ENCODE results near the gene STK32B.

The STK32B gene

DNA sequence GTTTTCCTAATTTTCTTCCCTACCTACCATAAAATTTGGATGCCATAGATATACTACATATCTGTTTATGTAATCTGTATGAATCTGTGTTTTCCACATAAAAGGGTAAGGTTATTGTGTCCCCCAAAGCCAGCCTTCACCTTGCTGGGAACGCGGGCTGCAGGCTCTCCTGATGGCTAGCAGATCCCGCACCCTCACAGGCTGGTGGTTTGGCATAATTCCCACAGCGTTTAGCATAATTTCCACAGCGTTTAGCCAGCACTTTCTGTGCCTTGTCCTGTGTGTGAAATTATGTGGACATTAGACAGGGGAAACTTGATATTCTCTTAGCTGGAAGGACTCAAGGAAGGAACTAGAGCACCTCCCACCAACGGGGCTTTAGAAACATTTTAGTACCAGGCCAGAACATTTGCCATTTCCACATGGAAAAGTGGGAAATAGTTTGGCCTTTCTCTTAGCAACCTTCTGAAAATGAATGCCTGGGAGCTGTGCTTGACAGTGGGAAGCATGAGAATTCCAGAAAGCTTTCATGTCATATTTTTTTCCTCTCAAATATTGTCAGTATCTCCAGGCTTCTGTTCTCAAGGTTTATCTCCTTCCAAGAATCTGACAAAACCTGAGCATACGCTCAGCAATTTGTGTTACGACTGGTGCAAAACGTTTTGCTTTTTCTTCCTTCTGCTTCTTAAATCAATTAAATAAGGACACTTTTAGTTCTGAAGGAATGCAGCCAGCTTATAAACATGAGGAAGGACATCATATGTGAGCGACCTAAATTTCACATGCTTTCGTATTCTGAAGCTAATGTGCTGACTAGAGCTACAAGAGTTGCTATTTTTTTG lies 67.9 kb downstream of the STK32B start:
- Histone ChIP-seq H3K9me3 (no peaks in the 10 kb centered on the region), H3K4me3 (ENCODE audit: low read depth in 1 of 2, low read length in 1 of 2) (no peak overlapping the region), H3K27ac (no peak overlapping the region), H3K27me3 (no peaks in the 10 kb centered on the region), H3K4me1 (ENCODE audit: control insufficient read depth in 1 of 2, insufficient read depth in 1 of 2, low read depth in 1 of 2, low read length in 1 of 2) (no peaks in the 10 kb centered on the region), H3K36me3 (no peaks in the 10 kb centered on the region)
- TF ChIP-seq CTCF (IDR thresholded peaks at IDR 0.05), result no peak

- Histone ChIP-seq H3K36me3 (no peaks in the 10 kb centered on the region), H3K4me3 (ENCODE audit: low read depth in 1 of 2, low read length in 1 of 2) (no peak overlapping the region), H3K27ac (no peak overlapping the region), H3K27me3 (no peaks in the 10 kb centered on the region), H3K4me1 (ENCODE audit: control insufficient read depth in 1 of 2, insufficient read depth in 1 of 2, low read depth in 1 of 2, low read length in 1 of 2) (no peaks in the 10 kb centered on the region), H3K9me3 (no peaks in the 10 kb centered on the region)
- no peak for TF ChIP-seq CTCF (IDR thresholded peaks at IDR 0.05)
These were observed 68.8 kb downstream of the STK32B start for GRCh38 chr4:5120067-5120466.

GRCh38 chr4:5120468-5120867 lies 69.2 kb downstream of the STK32B start:
- Histone ChIP-seq H3K9me3 (no peaks in the 10 kb centered on the region), H3K27me3 (no peaks in the 10 kb centered on the region), H3K27ac (no peak overlapping the region), H3K4me1 (ENCODE audit: control insufficient read depth in 1 of 2, insufficient read depth in 1 of 2, low read depth in 1 of 2, low read length in 1 of 2) (no peaks in the 10 kb centered on the region), H3K36me3 (no peaks in the 10 kb centered on the region), H3K4me3 (ENCODE audit: low read depth in 1 of 2, low read length in 1 of 2) (no peak overlapping the region)
- TF ChIP-seq CTCF (IDR thresholded peaks at IDR 0.05), result no peak

DNA sequence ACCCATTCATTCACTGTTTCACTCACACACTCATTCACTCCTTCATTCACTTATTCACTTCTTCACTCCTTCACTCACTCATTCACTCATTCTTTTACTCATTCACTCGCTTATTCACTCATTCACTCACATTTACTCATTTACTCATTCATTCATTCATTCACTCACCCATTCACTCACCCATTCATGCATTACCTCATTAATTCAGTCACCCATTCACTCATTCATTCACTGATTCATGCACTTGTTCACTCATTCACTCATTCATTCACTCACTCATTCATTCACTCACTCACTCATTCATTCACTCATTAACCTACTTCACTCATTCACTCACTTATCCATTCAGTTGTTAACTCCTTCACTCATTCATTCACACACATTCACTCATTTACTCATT lies 70.8 kb downstream of the STK32B start:
- Histone ChIP-seq H3K27me3 (no peaks in the 10 kb centered on the region), H3K4me1 (ENCODE audit: control insufficient read depth in 1 of 2, insufficient read depth in 1 of 2, low read depth in 1 of 2, low read length in 1 of 2) (no peaks in the 10 kb centered on the region), H3K27ac (no peak overlapping the region), H3K36me3 (no peaks in the 10 kb centered on the region), H3K4me3 (ENCODE audit: low read depth in 1 of 2, low read length in 1 of 2) (no peak overlapping the region), H3K9me3 (no peaks in the 10 kb centered on the region)
- no peak for TF ChIP-seq CTCF (IDR thresholded peaks at IDR 0.05)

DNA sequence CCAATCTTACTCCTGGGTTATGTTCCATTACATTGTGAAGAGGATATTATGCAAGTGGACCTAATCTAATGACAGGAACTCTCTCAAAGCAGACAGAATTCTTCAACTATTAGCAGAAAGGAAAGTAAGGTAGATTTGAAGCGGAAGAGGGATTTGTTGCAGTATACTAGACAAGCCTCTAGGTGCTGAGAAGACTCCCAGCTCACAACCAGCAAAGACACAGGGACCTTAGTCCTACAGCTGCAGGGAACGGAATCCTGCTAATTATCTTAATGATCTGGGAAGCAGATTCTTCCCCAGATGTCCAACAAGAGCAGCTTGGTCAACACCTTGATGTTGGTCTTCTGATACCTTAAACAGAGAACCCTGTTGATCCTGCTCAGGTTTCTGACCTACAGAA lies 73.6 kb downstream of the STK32B start:
- no peak for TF ChIP-seq CTCF (IDR thresholded peaks at IDR 0.05)
- H3K4me3 ChIP-seq (ENCODE audit: low read depth in 1 of 2, low read length in 1 of 2), result no peak overlapping the region

More for the DNA sequence above, 73.6 kb downstream of the STK32B start:
- no peaks in the 10 kb centered on the region for H3K27me3 ChIP-seq
- H3K27ac ChIP-seq, result no peak overlapping the region
- no peaks in the 10 kb centered on the region for H3K36me3 ChIP-seq
- no peaks in the 10 kb centered on the region for H3K4me1 ChIP-seq (ENCODE audit: control insufficient read depth in 1 of 2, insufficient read depth in 1 of 2, low read depth in 1 of 2, low read length in 1 of 2)
- H3K9me3 ChIP-seq, result no peaks in the 10 kb centered on the region

Measured in neutrophil (primary cell).